ENCODE results near the gene BCAS4. TPM values are rescaled to one million over a fixed set of nuclear protein-coding genes. Genes with fewer than 3 reads are reported as not detected.

The BCAS4 gene
- total and polyA plus RNA-seq, 2 donors: 4.8 to 9.2 TPM

GRCh38 chr20:50814438-50815161, 19.7 kb downstream of the BCAS4 start:
- no peak overlapping the region for H3K27ac ChIP-seq (ENCODE audit: low read depth)
- WGBS: 85% methylated on average over 9 of the region's 9 CpGs

GRCh38 chr20:50815162-50815989, 20.5 kb downstream of the BCAS4 start:
- DNase-seq (ENCODE audit: extremely low spot score): no peak
- WGBS: 55% methylated on average over 15 of the region's 15 CpGs
- Histone ChIP-seq H3K27ac (ENCODE audit: low read depth) (no peak overlapping the region), H3K36me3 (ENCODE audit: insufficient read depth) (no peaks in the 10 kb centered on the region), H3K4me3 (ENCODE audit: low read depth, low read length) (no peak overlapping the region), H3K4me1 (ENCODE audit: insufficient read depth) (no peaks in the 10 kb centered on the region)

More at GRCh38 chr20:50814438-50815161, 19.7 kb downstream of the BCAS4 start:
- Histone ChIP-seq H3K4me1 (ENCODE audit: insufficient read depth) (no peaks in the 10 kb centered on the region), H3K36me3 (ENCODE audit: insufficient read depth) (no peaks in the 10 kb centered on the region), H3K4me3 (ENCODE audit: low read depth, low read length) (no peak overlapping the region)
- no peak for DNase-seq (ENCODE audit: extremely low spot score)

GRCh38 chr20:50817776-50818172, 22.9 kb downstream of the BCAS4 start:
- DNase-seq (ENCODE audit: extremely low spot score): no peak
- H3K27ac ChIP-seq (ENCODE audit: low read depth): no peak overlapping the region
- H3K36me3 ChIP-seq (ENCODE audit: insufficient read depth): no peaks in the 10 kb centered on the region
- 69% methylated on average over 10 of the region's 10 CpGs for WGBS
- H3K4me1 ChIP-seq (ENCODE audit: insufficient read depth): peaks cover 1% of the 10 kb centered on the region
- H3K4me3 ChIP-seq (ENCODE audit: low read depth, low read length): no peak overlapping the region

GRCh38 chr20:50819349-50819748, 24.5 kb downstream of the BCAS4 start:
- peaks cover 1% of the 10 kb centered on the region for H3K4me1 ChIP-seq (ENCODE audit: insufficient read depth)
- H3K27ac ChIP-seq (ENCODE audit: low read depth): no peak overlapping the region
- 86% methylated on average over 8 of the region's 8 CpGs for WGBS

GRCh38 chr20:50820515-50821256, 25.8 kb downstream of the BCAS4 start:
- Histone ChIP-seq H3K4me1 (ENCODE audit: insufficient read depth) (peaks cover 1% of the 10 kb centered on the region), H3K36me3 (ENCODE audit: insufficient read depth) (no peaks in the 10 kb centered on the region), H3K4me3 (ENCODE audit: low read depth, low read length) (no peak overlapping the region), H3K27ac (ENCODE audit: low read depth) (no peak overlapping the region)
- DNase-seq (ENCODE audit: extremely low spot score): no peak
- WGBS: 92% methylated on average over 16 of the region's 16 CpGs

More at GRCh38 chr20:50819349-50819748, 24.5 kb downstream of the BCAS4 start:
- DNase-seq (ENCODE audit: extremely low spot score): no peak
- Histone ChIP-seq H3K4me3 (ENCODE audit: low read depth, low read length) (no peak overlapping the region), H3K36me3 (ENCODE audit: insufficient read depth) (no peaks in the 10 kb centered on the region)

- Histone ChIP-seq H3K36me3 (ENCODE audit: insufficient read depth) (no peaks in the 10 kb centered on the region), H3K27ac (ENCODE audit: low read depth) (no peak overlapping the region), H3K4me3 (ENCODE audit: low read depth, low read length) (no peak overlapping the region), H3K4me1 (ENCODE audit: insufficient read depth) (peaks cover 1% of the 10 kb centered on the region)
- no peak for DNase-seq (ENCODE audit: extremely low spot score)
- WGBS: 79% methylated on average over 8 of the region's 8 CpGs
These were observed 26.5 kb downstream of the BCAS4 start for GRCh38 chr20:50821257-50821921.

GRCh38 chr20:50821994-50822393, 27.1 kb downstream of the BCAS4 start:
- H3K4me1 ChIP-seq (ENCODE audit: insufficient read depth): peaks cover 1% of the 10 kb centered on the region
- 78% methylated on average over 7 of the region's 7 CpGs for WGBS
- H3K36me3 ChIP-seq (ENCODE audit: insufficient read depth): no peaks in the 10 kb centered on the region
- DNase-seq (ENCODE audit: extremely low spot score): no peak
- no peak overlapping the region for H3K27ac ChIP-seq (ENCODE audit: low read depth)
- H3K4me3 ChIP-seq (ENCODE audit: low read depth, low read length): no peak overlapping the region

- H3K4me3 ChIP-seq (ENCODE audit: low read depth, low read length): no peak overlapping the region
- WGBS: 97% methylated on average over 6 of the region's 6 CpGs
- DNase-seq (ENCODE audit: extremely low spot score): no peak
- H3K36me3 ChIP-seq (ENCODE audit: insufficient read depth): no peaks in the 10 kb centered on the region
- H3K27ac ChIP-seq (ENCODE audit: low read depth): no peak overlapping the region
- peaks cover 1% of the 10 kb centered on the region for H3K4me1 ChIP-seq (ENCODE audit: insufficient read depth)
These were observed 28.5 kb downstream of the BCAS4 start for GRCh38 chr20:50823319-50823718.

- WGBS: 55% methylated on average over 3 of the region's 3 CpGs
- DNase-seq (ENCODE audit: extremely low spot score): no peak
- no peak overlapping the region for H3K4me3 ChIP-seq (ENCODE audit: low read depth, low read length)
- H3K27ac ChIP-seq (ENCODE audit: low read depth): no peak overlapping the region
- H3K4me1 ChIP-seq (ENCODE audit: insufficient read depth): peaks cover 1% of the 10 kb centered on the region
- H3K36me3 ChIP-seq (ENCODE audit: insufficient read depth): no peaks in the 10 kb centered on the region
These were observed 29.3 kb downstream of the BCAS4 start for GRCh38 chr20:50824137-50824536.

- Histone ChIP-seq H3K27ac (ENCODE audit: low read depth) (no peak overlapping the region), H3K4me3 (ENCODE audit: low read depth, low read length) (no peak overlapping the region), H3K4me1 (ENCODE audit: insufficient read depth) (no peaks in the 10 kb centered on the region), H3K36me3 (ENCODE audit: insufficient read depth) (no peaks in the 10 kb centered on the region)
- no peak for DNase-seq (ENCODE audit: extremely low spot score)
- WGBS: 61% methylated on average over 2 of the region's 2 CpGs
These were observed 31.3 kb downstream of the BCAS4 start for GRCh38 chr20:50826121-50826520.

GRCh38 chr20:50828363-50829136, 33.7 kb downstream of the BCAS4 start:
- no peaks in the 10 kb centered on the region for H3K36me3 ChIP-seq (ENCODE audit: insufficient read depth)
- DNase-seq (ENCODE audit: extremely low spot score): no peak
- 95% methylated on average over 13 of the region's 13 CpGs for WGBS
- H3K4me1 ChIP-seq (ENCODE audit: insufficient read depth): no peaks in the 10 kb centered on the region
- no peak overlapping the region for H3K4me3 ChIP-seq (ENCODE audit: low read depth, low read length)
- no peak overlapping the region for H3K27ac ChIP-seq (ENCODE audit: low read depth)

GRCh38 chr20:50831622-50832021, 36.8 kb downstream of the BCAS4 start:
- no peaks in the 10 kb centered on the region for H3K4me1 ChIP-seq (ENCODE audit: insufficient read depth)
- WGBS: 76% methylated on average over 6 of the region's 6 CpGs
- H3K36me3 ChIP-seq (ENCODE audit: insufficient read depth): no peaks in the 10 kb centered on the region
- H3K4me3 ChIP-seq (ENCODE audit: low read depth, low read length): no peak overlapping the region
- H3K27ac ChIP-seq (ENCODE audit: low read depth): no peak overlapping the region
- DNase-seq (ENCODE audit: extremely low spot score): no peak

All from urinary bladder (tissue), 4 donors.